CD4-positive, alpha-beta memory T cell (primary cell): Measurements from ENCODE around the gene TFCP2L1. TPM values are rescaled to one million over a fixed set of nuclear protein-coding genes. Genes with fewer than 3 reads are reported as not detected.

Experiments used
- CTCF ChIA-PET: fragments of 350-600 bp; sonication (Branson Sonifier 250); formaldehyde crosslinking; loops from one replicate; lab custom pipeline; 2021; ENCODE audit warnings: inconsistent platforms; ENCODE audit not compliant: partially characterized antibody; lab: Charles Lee
- POLR2A ChIA-PET: fragments of 350-600 bp; sonication (Branson Sonifier 250); formaldehyde crosslinking; loops from one replicate; lab custom pipeline; 2021; ENCODE audit not compliant: partially characterized antibody; lab: Charles Lee
- DNase-seq, 5 donors: peaks; one replicate each; pipeline versions ENCODE4 v3.0.0 to v3.0.0-alpha.2; 2020 to 2022; ENCODE audit warnings: mixed read lengths in 1 of 5
- H3K27ac ChIP-seq: one replicate; pipeline ENCODE4 v1.7.0; 2013; ENCODE audit warnings: low read depth, low read length
- H3K27me3 ChIP-seq: 2 replicates; pipeline ENCODE4 v1.7.0; 2013; ENCODE audit warnings: mild to moderate bottlenecking, low read length, moderate library complexity; ENCODE audit not compliant: insufficient read depth
- H3K36me3 ChIP-seq: 2 replicates; pipeline ENCODE4 v1.7.0; 2013; ENCODE audit warnings: mild to moderate bottlenecking, low read length, moderate library complexity; ENCODE audit not compliant: insufficient read depth
- H3K4me1 ChIP-seq: 2 replicates; pipeline ENCODE4 v1.7.0; 2013; ENCODE audit warnings: mild to moderate bottlenecking, low read length, moderate library complexity; ENCODE audit not compliant: insufficient read depth
- H3K4me3 ChIP-seq, 2 donors: one replicate each; pipeline ENCODE4 v1.7.0; 2013; ENCODE audit warnings: low read length in 2 of 2, mild to moderate bottlenecking in 1 of 2
- H3K9me3 ChIP-seq, 2 donors: one replicate each; pipeline ENCODE4 v1.7.0; 2013; ENCODE audit warnings: low read length in 2 of 2, control low read depth in 1 of 2; ENCODE audit not compliant: control insufficient read depth in 1 of 2
- H3K27ac Mint-ChIP-seq, 7 donors: one replicate each; pipeline ENCODE4 v1.8.0; 2020 to 2021; ENCODE audit warnings: mixed read lengths in 7 of 7, mild to moderate bottlenecking in 6 of 7, inconsistent platforms in 3 of 7, moderate library complexity in 3 of 7
- H3K27me3 Mint-ChIP-seq, 2 donors: one replicate each; pipeline ENCODE4 v1.8.0; 2020 to 2021; ENCODE audit warnings: mixed read lengths in 2 of 2
- H3K36me3 Mint-ChIP-seq, 2 donors: one replicate each; pipeline ENCODE4 v1.8.0; 2020 to 2021; ENCODE audit warnings: mixed read lengths in 2 of 2, inconsistent platforms in 1 of 2, mild to moderate bottlenecking in 1 of 2
- H3K4me1 Mint-ChIP-seq, 4 donors: one replicate each; pipeline ENCODE4 v1.8.0; 2020 to 2021; ENCODE audit warnings: mixed read lengths in 4 of 4, mild to moderate bottlenecking in 1 of 4
- H3K4me3 Mint-ChIP-seq, 8 donors: one replicate each; pipeline ENCODE4 v1.8.0; 2020 to 2021; ENCODE audit warnings: mixed read lengths in 8 of 8, mild to moderate bottlenecking in 7 of 8, moderate library complexity in 6 of 8, inconsistent platforms in 3 of 8
- H3K9me3 Mint-ChIP-seq, 8 donors: one replicate each; pipeline ENCODE4 v1.8.0; 2020 to 2021; ENCODE audit warnings: mixed read lengths in 8 of 8, mild to moderate bottlenecking in 5 of 8, inconsistent platforms in 3 of 8, moderate library complexity in 1 of 8
- intact Hi-C: fragments of 100-400 bp; cut with micrococcal nuclease; formaldehyde crosslinking; loops from one replicate; pipeline ENCODE4 v1.15.1; 2023
- polyA plus RNA-seq, 2 donors: library from polyadenylated mRNA; unstranded; fragments of 300-500 nt; fragmentation: Illumina TruSeq; gene quantifications; one replicate each; pipeline ENCODE4 v1.2.3, GENCODE V29; 2021
- total RNA-seq, 2 experiments: library from RNA; stranded (reverse); gene quantifications; one replicate each; pipeline ENCODE4 v1.2.3, GENCODE V29; 2021

Gene TFCP2L1
- total and polyA plus RNA-seq, 4 experiments from 2014 or later = 0.06 TPM; not detected in 3

- no peaks in the 10 kb centered on the region for H3K27me3 ChIP-seq
- DNase-seq = no peak
- no peak overlapping the region for H3K27ac ChIP-seq
- H3K27me3 Mint-ChIP-seq = no peaks in the 10 kb centered on the region
- H3K36me3 ChIP-seq = no peaks in the 10 kb centered on the region
- H3K36me3 Mint-ChIP-seq = no peaks in the 10 kb centered on the region
- no peaks in the 10 kb centered on the region for H3K9me3 Mint-ChIP-seq
- no peak overlapping the region for H3K27ac Mint-ChIP-seq
- H3K4me3 ChIP-seq = no peak overlapping the region
- H3K4me1 Mint-ChIP-seq = no peaks in the 10 kb centered on the region
- ChIA-PET CTCF (no interaction called here), POLR2A (no interaction called here)
- H3K4me1 ChIP-seq = no peaks in the 10 kb centered on the region
- H3K9me3 ChIP-seq = no peaks in the 10 kb centered on the region
- intact Hi-C loops = no loop called here
- no peak overlapping the region for H3K4me3 Mint-ChIP-seq
These were observed 99.4 kb downstream of the TFCP2L1 start for GRCh38 chr2:121185571-121186074.

- Histone ChIP-seq H3K27me3 (no peaks in the 10 kb centered on the region), H3K4me3 (no peak overlapping the region), H3K4me1 (no peaks in the 10 kb centered on the region), H3K27ac (no peak overlapping the region), H3K36me3 (no peaks in the 10 kb centered on the region), H3K9me3 (no peaks in the 10 kb centered on the region)
- no peak overlapping the region for H3K4me3 Mint-ChIP-seq
- intact Hi-C loops = no loop called here
- H3K27ac Mint-ChIP-seq = no peak overlapping the region
- DNase-seq = no peak
- H3K27me3 Mint-ChIP-seq = no peaks in the 10 kb centered on the region
- no peaks in the 10 kb centered on the region for H3K4me1 Mint-ChIP-seq
- no peaks in the 10 kb centered on the region for H3K9me3 Mint-ChIP-seq
- POLR2A ChIA-PET = no interaction called here
- CTCF ChIA-PET = no interaction called here
- no peaks in the 10 kb centered on the region for H3K36me3 Mint-ChIP-seq
These were observed 99.9 kb downstream of the TFCP2L1 start for GRCh38 chr2:121185111-121185510.

- H3K27me3 ChIP-seq = no peaks in the 10 kb centered on the region
- no peak for DNase-seq
- no peak overlapping the region for H3K27ac ChIP-seq
- no peak overlapping the region for H3K27ac Mint-ChIP-seq
- ChIA-PET POLR2A (no interaction called here), CTCF (no interaction called here)
- no peak overlapping the region for H3K4me3 Mint-ChIP-seq
- H3K36me3 Mint-ChIP-seq = no peaks in the 10 kb centered on the region
- no peaks in the 10 kb centered on the region for H3K4me1 ChIP-seq
- no peaks in the 10 kb centered on the region for H3K36me3 ChIP-seq
- H3K9me3 Mint-ChIP-seq = no peaks in the 10 kb centered on the region
- H3K9me3 ChIP-seq = no peaks in the 10 kb centered on the region
- no peak overlapping the region for H3K4me3 ChIP-seq
- H3K27me3 Mint-ChIP-seq = no peaks in the 10 kb centered on the region
- H3K4me1 Mint-ChIP-seq = no peaks in the 10 kb centered on the region
- intact Hi-C loops = no loop called here
These were observed 100.6 kb downstream of the TFCP2L1 start for GRCh38 chr2:121184248-121184862.

- peaks cover 0 to 3% of the 10 kb centered on the region in 2 donors for H3K27me3 Mint-ChIP-seq
- intact Hi-C loops = no loop called here
- ChIA-PET CTCF (no interaction called here), POLR2A (no interaction called here)
- no peak overlapping the region for H3K4me3 Mint-ChIP-seq
- H3K36me3 Mint-ChIP-seq = no peaks in the 10 kb centered on the region
- H3K4me3 ChIP-seq = no peak overlapping the region
- H3K9me3 ChIP-seq = no peaks in the 10 kb centered on the region
- no peak for DNase-seq
- no peaks in the 10 kb centered on the region for H3K4me1 Mint-ChIP-seq
- no peaks in the 10 kb centered on the region for H3K4me1 ChIP-seq
- no peaks in the 10 kb centered on the region for H3K27me3 ChIP-seq
- H3K27ac Mint-ChIP-seq = no peak overlapping the region
- H3K36me3 ChIP-seq = no peaks in the 10 kb centered on the region
- H3K27ac ChIP-seq = no peak overlapping the region
- no peaks in the 10 kb centered on the region for H3K9me3 Mint-ChIP-seq
These were observed 102.5 kb downstream of the TFCP2L1 start for GRCh38 chr2:121182520-121182919.

- ChIA-PET POLR2A (no interaction called here), CTCF (no interaction called here)
- Mint-ChIP-seq H3K27me3 (peaks cover 3 to 5% of the 10 kb centered on the region in 2 donors), H3K27ac (no peak overlapping the region), H3K4me3 (no peak overlapping the region), H3K4me1 (no peaks in the 10 kb centered on the region), H3K9me3 (peaks cover 0 to 2% (median 0%) of the 10 kb centered on the region in 8 donors), H3K36me3 (no peaks in the 10 kb centered on the region)
- no peak for DNase-seq
- intact Hi-C loops = no loop called here
- Histone ChIP-seq H3K36me3 (no peaks in the 10 kb centered on the region), H3K9me3 (no peaks in the 10 kb centered on the region), H3K27ac (no peak overlapping the region), H3K4me3 (no peak overlapping the region), H3K27me3 (no peaks in the 10 kb centered on the region), H3K4me1 (no peaks in the 10 kb centered on the region)
These were observed 105.5 kb downstream of the TFCP2L1 start for GRCh38 chr2:121179467-121179866.

GRCh38 chr2:121178730-121179129 lies 106.3 kb downstream of the TFCP2L1 start:
- H3K27me3 Mint-ChIP-seq = peaks cover 5 to 8% of the 10 kb centered on the region in 2 donors
- DNase-seq = no peak
- CTCF ChIA-PET = no interaction called here
- no peaks in the 10 kb centered on the region for H3K4me1 ChIP-seq
- H3K9me3 ChIP-seq = no peaks in the 10 kb centered on the region
- H3K27me3 ChIP-seq = no peaks in the 10 kb centered on the region
- no peak overlapping the region for H3K4me3 Mint-ChIP-seq
- H3K36me3 Mint-ChIP-seq = no peaks in the 10 kb centered on the region
- no peak overlapping the region for H3K4me3 ChIP-seq
- no peaks in the 10 kb centered on the region for H3K36me3 ChIP-seq
- no peaks in the 10 kb centered on the region for H3K4me1 Mint-ChIP-seq
- no peak overlapping the region for H3K27ac ChIP-seq
- intact Hi-C loops = no loop called here
- POLR2A ChIA-PET = no interaction called here
- H3K27ac Mint-ChIP-seq = no peak overlapping the region
- H3K9me3 Mint-ChIP-seq = peaks cover 0 to 2% (median 0%) of the 10 kb centered on the region in 8 donors

- no peaks in the 10 kb centered on the region for H3K4me1 Mint-ChIP-seq
- H3K36me3 ChIP-seq = no peaks in the 10 kb centered on the region
These were observed 107.1 kb downstream of the TFCP2L1 start for GRCh38 chr2:121177896-121178295.

More at GRCh38 chr2:121177896-121178295, 107.1 kb downstream of the TFCP2L1 start:
- no peaks in the 10 kb centered on the region for H3K27me3 ChIP-seq
- H3K27ac Mint-ChIP-seq = no peak overlapping the region
- ChIA-PET CTCF (no interaction called here), POLR2A (no interaction called here)
- H3K9me3 ChIP-seq = no peaks in the 10 kb centered on the region
- no peak overlapping the region for H3K4me3 Mint-ChIP-seq
- H3K36me3 Mint-ChIP-seq = no peaks in the 10 kb centered on the region
- intact Hi-C loops = no loop called here
- peaks cover 0 to 3% (median 0%) of the 10 kb centered on the region in 8 donors for H3K9me3 Mint-ChIP-seq
- H3K27me3 Mint-ChIP-seq = peaks cover 8 to 9% of the 10 kb centered on the region in 2 donors
- no peaks in the 10 kb centered on the region for H3K4me1 ChIP-seq
- H3K4me3 ChIP-seq = no peak overlapping the region
- no peak overlapping the region for H3K27ac ChIP-seq
- DNase-seq = no peak
